Fibroblast of lung (primary cell): ENCODE data around the gene PKD1. TPM values are rescaled to one million over a fixed set of nuclear protein-coding genes. Genes with fewer than 3 reads are reported as not detected.

Experiments used
- DNase-seq, 2 donors: peaks; one replicate each; pipeline versions ENCODE4 v3.0.0 to v3.0.0-alpha.2; 2010; ENCODE audit warnings: low read depth in 2 of 2
- H2AFZ ChIP-seq: 2 replicates; pipeline ENCODE4 v1.5.1; 2012; ENCODE audit warnings: low read length, control low read depth, inconsistent platforms
- H3K27ac ChIP-seq: 2 replicates; pipeline ENCODE4 v1.5.1; 2011; ENCODE audit warnings: low read length, control low read depth; ENCODE audit not compliant: insufficient read depth
- H3K27me3 ChIP-seq: 2 replicates; pipeline ENCODE4 v1.5.1; 2011; ENCODE audit warnings: mild to moderate bottlenecking, low read length; ENCODE audit not compliant: control insufficient read depth, insufficient read depth
- H3K36me3 ChIP-seq: 2 replicates; pipeline ENCODE4 v1.5.1; 2011; ENCODE audit warnings: low read length; ENCODE audit not compliant: control insufficient read depth, insufficient read depth
- H3K4me1 ChIP-seq: 2 replicates; pipeline ENCODE4 v1.5.1; 2011; ENCODE audit warnings: low read length; ENCODE audit not compliant: control insufficient read depth, insufficient read depth; ENCODE audit errors: extremely low read depth
- H3K4me2 ChIP-seq: 2 replicates; pipeline ENCODE4 v1.5.1; 2011; ENCODE audit warnings: low read length, control low read depth; ENCODE audit not compliant: insufficient read depth; ENCODE audit errors: extremely low read depth
- H3K4me3 ChIP-seq, 4 experiments: fragments of 200-600 bp in 1 of 4; sonication (generic) in 1 of 4; replicated peaks in 1 of 4; 2 replicates each; pipeline ENCODE4 v1.5.1; 2011 to 2016; ENCODE audit warnings: low read length in 4 of 4, low read depth in 3 of 4, mild to moderate bottlenecking in 3 of 4, control low read depth in 2 of 4, inconsistent platforms in 1 of 4, mixed read lengths in 1 of 4; ENCODE audit not compliant: insufficient read depth in 1 of 4; ENCODE audit errors: control extremely low read depth in 1 of 4
- H3K79me2 ChIP-seq: 2 replicates; pipeline ENCODE4 v1.5.1; 2012; ENCODE audit warnings: mild to moderate bottlenecking, low read length, inconsistent platforms; ENCODE audit not compliant: control insufficient read depth, insufficient read depth
- H3K9ac ChIP-seq: 2 replicates; pipeline ENCODE4 v1.5.1; 2011; ENCODE audit warnings: mild to moderate bottlenecking, low read length, control low read depth; ENCODE audit not compliant: insufficient read depth
- H3K9me3 ChIP-seq: 2 replicates; pipeline ENCODE4 v1.5.1; 2012; ENCODE audit warnings: low read depth, low read length; ENCODE audit not compliant: control insufficient read depth, insufficient read depth
- H4K20me1 ChIP-seq: 2 replicates; pipeline ENCODE4 v1.5.1; 2011; ENCODE audit warnings: low read length; ENCODE audit not compliant: control insufficient read depth, insufficient read depth; ENCODE audit errors: extremely low read depth
- CTCF ChIP-seq, 2 donors: IDR thresholded peaks in 1 of 2; conservative IDR thresholded peaks in 1 of 2; 1 replicate in 1 of 2; 2 replicates in 1 of 2; pipeline ENCODE4 v1.5.1; 2011 to 2012; ENCODE audit warnings: low read length in 2 of 2, control low read depth in 1 of 2, inconsistent platforms in 1 of 2, low read depth in 1 of 2, mild to moderate bottlenecking in 1 of 2
- EZH2 ChIP-seq: IDR thresholded peaks from 2 replicates; pipeline ENCODE4 v1.5.1; 2012; ENCODE audit warnings: low read length, control low read depth, mild to moderate bottlenecking; ENCODE audit errors: missing control alignments
- polyA plus RNA-seq, 2 donors: library from polyadenylated mRNA; depleted of rRNA in 1 of 2; stranded (reverse) in 1 of 2; unstranded in 1 of 2; fragments of >200 nt; gene quantifications; 2 replicates each; pipeline ENCODE4 v1.2.1, GENCODE V29; 2011 to 2012; ENCODE audit warnings: missing spikeins in 1 of 2
- total RNA-seq: library from RNA; depleted of rRNA; stranded (reverse); fragments of >200 nt; gene quantifications from 2 replicates; pipeline ENCODE4 v1.2.1, GENCODE V29; 2014

PKD1 gene
- total and polyA plus RNA-seq, 2 donors (not counting 1 experiment from before 2014, with no cell fraction given) = 16.3 to 199 TPM

GRCh38 chr16:2178321-2179106 lies 42.8 kb upstream of the PKD1 start:
- H3K9me3 ChIP-seq = no peaks in the 10 kb centered on the region
- TF ChIP-seq CTCF (conservative IDR thresholded peaks at IDR 0.05 in 1 of 2, IDR thresholded peaks at IDR 0.05 in 1 of 2; ENCODE audit: low read depth in 1 of 2, low read length in 2 of 2) (no peak), EZH2 (no peak)
- no peaks in the 10 kb centered on the region for H3K27me3 ChIP-seq
- peaks cover 32% of the 10 kb centered on the region for H3K36me3 ChIP-seq
- H3K4me1 ChIP-seq = no peaks in the 10 kb centered on the region
- no peaks in the 10 kb centered on the region for H4K20me1 ChIP-seq
- no peak overlapping the region for H2AFZ ChIP-seq
- H3K4me3 ChIP-seq = no peak overlapping the region
- no peaks in the 10 kb centered on the region for H3K79me2 ChIP-seq
- H3K27ac ChIP-seq = no peak overlapping the region
- no peak overlapping the region for H3K9ac ChIP-seq
- H3K4me2 ChIP-seq = no peak overlapping the region
- peak; percentile 17 to 34 for DNase-seq

- no peaks in the 10 kb centered on the region for H4K20me1 ChIP-seq
- H3K36me3 ChIP-seq = peaks cover 35% of the 10 kb centered on the region
- H3K9ac ChIP-seq = no peak overlapping the region
- H3K4me3 ChIP-seq = no peak overlapping the region
- no peak for TF ChIP-seq CTCF (conservative IDR thresholded peaks at IDR 0.05 in 1 of 2, IDR thresholded peaks at IDR 0.05 in 1 of 2; ENCODE audit: low read depth in 1 of 2, low read length in 2 of 2)
- no peak for TF ChIP-seq EZH2
- no peak for DNase-seq
- no peaks in the 10 kb centered on the region for H3K79me2 ChIP-seq
- H3K9me3 ChIP-seq = no peaks in the 10 kb centered on the region
- no peak overlapping the region for H3K4me2 ChIP-seq
- H3K27ac ChIP-seq = no peak overlapping the region
- H3K27me3 ChIP-seq = no peaks in the 10 kb centered on the region
- H3K4me1 ChIP-seq = no peaks in the 10 kb centered on the region
- no peak overlapping the region for H2AFZ ChIP-seq
These were observed 41.9 kb upstream of the PKD1 start for GRCh38 chr16:2177561-2177960.

- H3K4me1 ChIP-seq = no peaks in the 10 kb centered on the region
- H3K4me3 ChIP-seq = no peak overlapping the region
- H3K79me2 ChIP-seq = no peaks in the 10 kb centered on the region
- no peak for DNase-seq
- H2AFZ ChIP-seq = no peak overlapping the region
- H3K27me3 ChIP-seq = no peaks in the 10 kb centered on the region
- peaks cover 37% of the 10 kb centered on the region for H3K36me3 ChIP-seq
- no peak overlapping the region for H3K9ac ChIP-seq
- H4K20me1 ChIP-seq = no peaks in the 10 kb centered on the region
- H3K4me2 ChIP-seq = no peak overlapping the region
- H3K27ac ChIP-seq = no peak overlapping the region
- no peak for TF ChIP-seq EZH2
- TF ChIP-seq CTCF (conservative IDR thresholded peaks at IDR 0.05 in 1 of 2, IDR thresholded peaks at IDR 0.05 in 1 of 2; ENCODE audit: low read depth in 1 of 2, low read length in 2 of 2) = no peak
- no peaks in the 10 kb centered on the region for H3K9me3 ChIP-seq
These were observed 41.4 kb upstream of the PKD1 start for GRCh38 chr16:2177101-2177500.
